ENCODE measurements around the gene SPAG4.

SPAG4 gene

GRCh38 chr20:35600176-35600992 lies 15.2 kb upstream of the SPAG4 start:
- no peak for DNase-seq

- no peak for DNase-seq
Measured at GRCh38 chr20:35600993-35601973, 14.3 kb upstream of the SPAG4 start.

- no peak for DNase-seq
Measured at GRCh38 chr20:35601990-35602389, 13.6 kb upstream of the SPAG4 start.

GRCh38 chr20:35602851-35603495 lies 12.7 kb upstream of the SPAG4 start:
- no peak for DNase-seq

- no peak for DNase-seq
Measured at GRCh38 chr20:35603695-35604448, 11.8 kb upstream of the SPAG4 start.

GRCh38 chr20:35604449-35604747 lies 11.2 kb upstream of the SPAG4 start:
- DNase-seq, result no peak

- DNase-seq, result no peak
Measured at GRCh38 chr20:35606127-35606526, 9.5 kb upstream of the SPAG4 start.

- no peak for DNase-seq
Measured at GRCh38 chr20:35607003-35607735, 8.5 kb upstream of the SPAG4 start.

GRCh38 chr20:35610833-35611427 lies 4.7 kb upstream of the SPAG4 start:
- no peak for DNase-seq

- DNase-seq, result no peak
Measured at GRCh38 chr20:35611482-35611881, 4.1 kb upstream of the SPAG4 start.

- no peak for DNase-seq
Measured at GRCh38 chr20:35616465-35617396, 1.1 kb downstream of the SPAG4 start.

- DNase-seq, result no peak
Measured at GRCh38 chr20:35617397-35618262, 2.0 kb downstream of the SPAG4 start.

- no peak for DNase-seq
Measured at GRCh38 chr20:35618263-35619131, 2.9 kb downstream of the SPAG4 start.

GRCh38 chr20:35619196-35620095 lies 3.8 kb downstream of the SPAG4 start:
- DNase-seq, result no peak

- no peak for DNase-seq
Measured at GRCh38 chr20:35620818-35621559, 5.4 kb downstream of the SPAG4 start.

- no peak for DNase-seq
Measured at GRCh38 chr20:35621560-35621946, 5.9 kb downstream of the SPAG4 start.

Measured in cortex of kidney (tissue), 1 donor.